WTC11 (cell line): ENCODE data around the gene RASGRF1. TPM values are rescaled to one million over a fixed set of nuclear protein-coding genes. Genes with fewer than 3 reads are reported as not detected.

Experiments used
- ATAC-seq: fragments of 200-7000 bp; cut with Tn5 transposase; 2 replicates; pipeline ENCODE4 v1.10.0; 2021; ENCODE audit warnings: mild to moderate bottlenecking, moderate library complexity
- CTCF ChIA-PET: fragments of 300-600 bp; sonication (Branson Sonifier 250); formaldehyde crosslinking; loops from one replicate; lab custom pipeline; 2021; ENCODE audit warnings: antibody characterized with exemption; lab: Charles Lee
- POLR2A ChIA-PET: fragments of 350-600 bp; sonication (Branson Sonifier 250); formaldehyde crosslinking; loops from one replicate; lab custom pipeline; 2021; ENCODE audit warnings: antibody characterized with exemption; lab: Charles Lee
- DNase-seq: peaks from one replicate; pipeline ENCODE4 v3.0.0; 2021; ENCODE audit warnings: low spot score
- H3K27ac Mint-ChIP-seq: 2 replicates; pipeline ENCODE4 v1.8.0; 2021; ENCODE audit warnings: mixed read lengths
- H3K27me3 Mint-ChIP-seq: 2 replicates; pipeline ENCODE4 v1.8.0; 2021; ENCODE audit warnings: low read depth, mild to moderate bottlenecking, moderate library complexity, mixed read lengths
- H3K36me3 Mint-ChIP-seq: 2 replicates; pipeline ENCODE4 v1.8.0; 2021; ENCODE audit warnings: mixed read lengths
- H3K4me1 Mint-ChIP-seq: 2 replicates; pipeline ENCODE4 v1.8.0; 2022; ENCODE audit warnings: mixed read lengths
- H3K4me3 Mint-ChIP-seq: 2 replicates; pipeline ENCODE4 v1.8.0; 2021; ENCODE audit warnings: mild to moderate bottlenecking, moderate library complexity, mixed read lengths
- H3K9me3 Mint-ChIP-seq: 2 replicates; pipeline ENCODE4 v1.8.0; 2021; ENCODE audit warnings: mixed read lengths
- AR ChIP-seq: fragments of 250-450 bp; sonication (Bioruptor Pico); IDR thresholded peaks from 2 replicates; pipeline ENCODE4 v1.9.0; 2021; ENCODE audit warnings: mild to moderate bottlenecking
- ATF2 ChIP-seq: sonication (generic); formaldehyde crosslinking; IDR thresholded peaks from 2 replicates; pipeline ENCODE4 v1.8.1; 2022; ENCODE audit warnings: low read depth, missing genetic modification reagents, borderline replicate concordance
- CREB1 ChIP-seq: sonication (generic); formaldehyde crosslinking; IDR thresholded peaks from 2 replicates; pipeline ENCODE4 v1.8.0; 2023; ENCODE audit warnings: mild to moderate bottlenecking, missing genetic modification reagents
- CTCF ChIP-seq: fragments of 200-600 bp; IDR thresholded peaks from 2 replicates; pipeline ENCODE4 v1.8.0; 2022; ENCODE audit warnings: antibody characterized with exemption
- ETV6 ChIP-seq: sonication (generic); formaldehyde crosslinking; IDR thresholded peaks from 2 replicates; pipeline ENCODE4 v1.8.1; 2022; ENCODE audit warnings: mild to moderate bottlenecking, missing genetic modification reagents
- FOXP4 ChIP-seq: sonication (generic); formaldehyde crosslinking; IDR thresholded peaks from 2 replicates; pipeline ENCODE4 v1.8.0; 2022; ENCODE audit warnings: mild to moderate bottlenecking, missing genetic modification reagents
- GABPB1 ChIP-seq: sonication (generic); formaldehyde crosslinking; IDR thresholded peaks from 2 replicates; pipeline ENCODE4 v1.8.1; 2023; ENCODE audit warnings: mild to moderate bottlenecking, missing genetic modification reagents
- JAZF1 ChIP-seq: fragments of 250-450 bp; sonication (Bioruptor Pico); IDR thresholded peaks from 2 replicates; pipeline ENCODE4 v1.9.0; 2021; ENCODE audit warnings: moderate library complexity, mild to moderate bottlenecking, inconsistent platforms
- MLX ChIP-seq: sonication (generic); formaldehyde crosslinking; IDR thresholded peaks from 2 replicates; pipeline ENCODE4 v1.8.1; 2023; ENCODE audit warnings: mild to moderate bottlenecking, missing genetic modification reagents, moderate library complexity
- NFE2L1 ChIP-seq: sonication (generic); formaldehyde crosslinking; IDR thresholded peaks from 2 replicates; pipeline ENCODE4 v1.8.1; 2023; ENCODE audit warnings: missing genetic modification reagents
- PREB ChIP-seq: sonication (generic); formaldehyde crosslinking; IDR thresholded peaks from 2 replicates; pipeline ENCODE4 v1.8.1; 2022; ENCODE audit warnings: mild to moderate bottlenecking, missing genetic modification reagents, moderate library complexity, borderline replicate concordance
- SP1 ChIP-seq: sonication (generic); formaldehyde crosslinking; conservative IDR thresholded peaks from 2 replicates; pipeline ENCODE4 v1.8.1; 2022; ENCODE audit warnings: missing genetic modification reagents
- TEAD4 ChIP-seq: sonication (generic); formaldehyde crosslinking; IDR thresholded peaks from 2 replicates; pipeline ENCODE4 v1.8.0; 2022; ENCODE audit warnings: mild to moderate bottlenecking, missing genetic modification reagents
- ZNF423 ChIP-seq: fragments of 250-450 bp; sonication (Bioruptor Pico); IDR thresholded peaks from 2 replicates; pipeline ENCODE4 v2.1.2; 2022; ENCODE audit warnings: mild to moderate bottlenecking, moderate library complexity
- total RNA-seq: library from RNA; stranded (reverse); gene quantifications from 3 replicates; pipeline ENCODE4 v1.2.3, GENCODE V29; 2021
- TF ChIP-seq, protein P1 (sequence below): sonication (generic); formaldehyde crosslinking; conservative IDR thresholded peaks from 2 replicates; pipeline ENCODE4 v1.8.1; 2022; ENCODE audit warnings: mild to moderate bottlenecking, missing genetic modification reagents

The RASGRF1 gene
- total RNA-seq, 1 experiment from 2014 or later, result 0.85 TPM

DNA sequence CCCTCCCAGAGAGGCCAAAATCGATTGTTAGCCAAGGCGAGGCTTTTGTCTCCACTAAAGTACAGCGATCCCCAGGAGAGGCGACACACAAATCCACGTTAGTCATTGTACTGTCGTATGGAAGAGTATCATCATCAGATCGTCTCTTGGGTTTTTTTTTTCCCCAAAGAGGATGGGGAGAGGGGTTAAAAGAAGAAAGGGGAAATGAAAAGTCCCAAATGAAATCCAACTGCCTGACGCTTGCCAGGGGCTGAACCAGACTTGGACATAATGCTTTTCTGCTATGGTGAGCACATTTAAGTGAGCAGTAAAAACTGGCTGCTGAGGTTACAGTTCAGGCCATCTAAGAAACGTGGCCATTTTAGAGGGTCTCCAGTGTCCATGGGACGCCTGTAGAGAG lies 107.8 kb downstream of the RASGRF1 start (continued):
- TF ChIP-seq CREB1 (no peak), ATF2 (no peak), ETV6 (CRISPR knock-in tag) (no peak), ZNF423 (no peak), JAZF1 (CRISPR knock-in tag) (no peak)

DNA sequence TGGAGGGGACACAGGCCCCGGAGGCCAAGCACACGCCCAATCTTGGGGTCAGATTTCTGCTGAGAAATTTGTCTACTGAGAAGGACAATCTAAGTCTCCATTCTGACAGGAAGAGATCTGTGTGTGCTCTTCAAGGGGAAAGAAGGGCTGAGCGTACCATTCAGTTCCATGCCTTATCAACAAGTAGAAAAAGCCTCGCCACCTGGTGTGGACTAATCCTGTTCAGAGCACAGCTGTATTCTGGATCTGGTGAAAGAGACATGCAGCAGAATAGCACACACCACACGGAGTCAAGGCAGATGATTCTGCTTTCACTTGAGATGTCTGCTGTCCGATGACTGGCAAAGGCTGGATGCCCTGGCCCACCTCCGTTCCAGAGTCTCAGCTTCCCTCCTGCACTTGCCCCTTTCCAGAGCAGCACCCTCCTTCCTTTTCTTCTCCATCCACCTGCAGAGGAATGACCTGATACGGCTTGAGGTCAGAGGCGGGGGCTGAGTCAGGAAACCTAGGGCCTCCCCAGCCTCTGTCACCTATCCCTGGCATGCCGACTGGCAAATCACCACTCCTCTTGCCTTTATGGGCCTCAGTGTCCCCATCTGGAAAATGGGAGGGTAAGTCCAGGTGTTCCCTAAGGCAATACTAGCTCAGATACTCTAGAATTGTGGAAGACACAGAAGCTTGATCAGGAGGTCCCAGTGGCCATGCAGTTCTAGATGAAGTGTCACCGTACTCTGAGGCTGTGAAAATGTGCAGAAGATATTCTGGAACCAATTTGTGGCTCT lies 108.9 kb downstream of the RASGRF1 start:
- no peaks in the 10 kb centered on the region for H3K9me3 Mint-ChIP-seq
- peaks cover 16% of the 10 kb centered on the region for H3K27me3 Mint-ChIP-seq
- H3K4me3 Mint-ChIP-seq, result no peak overlapping the region
- H3K4me1 Mint-ChIP-seq, result peaks cover 11% of the 10 kb centered on the region
- H3K36me3 Mint-ChIP-seq, result no peaks in the 10 kb centered on the region
- DNase-seq, result no peak
- ATAC-seq, result no peak
- ChIA-PET CTCF (interaction anchor here (1.0 to 5.5 kb wide), 2 partner anchors 25 to 73 kb away, joined by 5 to 87 read pairs (median 6); no protein-coding TSS in a partner anchor), POLR2A (no interaction called here)
- TF ChIP-seq SP1 (CRISPR knock-in tag) (no peak), FOXP4 (CRISPR knock-in tag) (no peak), NFE2L1 (CRISPR knock-in tag) (no peak), MLX (CRISPR knock-in tag) (no peak), TEAD4 (no peak), PREB (CRISPR knock-in tag) (no peak), GABPB1 (CRISPR knock-in tag) (no peak), CTCF (no peak), AR (CRISPR knock-in tag) (no peak)
- TF ChIP-seq, protein P1, sequence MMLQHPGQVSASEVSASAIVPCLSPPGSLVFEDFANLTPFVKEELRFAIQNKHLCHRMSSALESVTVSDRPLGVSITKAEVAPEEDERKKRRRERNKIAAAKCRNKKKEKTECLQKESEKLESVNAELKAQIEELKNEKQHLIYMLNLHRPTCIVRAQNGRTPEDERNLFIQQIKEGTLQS (CRISPR knock-in tag), result no peak
- H3K27ac Mint-ChIP-seq, result no peak overlapping the region
